Measurements from ENCODE around the gene TGFBR3.

- TF ChIP-seq POLR2A (IDR thresholded peaks at IDR 0.05; ENCODE audit: low read depth, low read length) = no peak
- no peak for TF ChIP-seq POLR2AphosphoS5 (IDR thresholded peaks at IDR 0.05; ENCODE audit: low read depth, low read length)
Observed at GRCh38 chr1:91798740-91799139, 87.2 kb downstream of the TGFBR3 start.
